ENCODE results near the gene PKN1. TPM values are rescaled to one million over a fixed set of nuclear protein-coding genes. Genes with fewer than 3 reads are reported as not detected.

PKN1 gene
- 100 to 1,000 TPM in 5 of 6 donors, 10 to 100 TPM in 1; 95.2 to 278 (median 200) TPM for total RNA-seq

- H3K4me1 ChIP-seq, result peaks cover 36 to 54% (median 48%) of the 10 kb centered on the region in 4 donors
- peaks cover 0 to 14% (median 2%) of the 10 kb centered on the region in 4 donors for H3K36me3 ChIP-seq
- peak within 1 kb of the TSS; percentile 80 to 96 (median 95) for H3K4me3 ChIP-seq
- DNase-seq (peak; percentile 58 to 95), ATAC-seq (ENCODE audit: low FRiP score in 2 of 2) (peak in 1 of 2 donors; percentile 77)
- no peaks in the 10 kb centered on the region for H3K27me3 ChIP-seq
- WGBS, 2 donors, result 0 to 3% methylated on average over 1 to 36 of the region's 85 CpGs
- peak within 1 kb of the TSS; percentile 85 to 93 (median 91) for H3K27ac ChIP-seq
- H3K9me3 ChIP-seq, result no peaks in the 10 kb centered on the region
- TF ChIP-seq POLR2AphosphoS5 (IDR thresholded peaks at IDR 0.05) (peak in 1 of 2 donors; percentile 5), EP300 (IDR thresholded peaks at IDR 0.05) (no peak), CTCF (IDR thresholded peaks at IDR 0.05) (peak in 1 of 6 experiments; percentile 35), POLR2A (IDR thresholded peaks at IDR 0.05) (no peak)
These were observed at the start of gene PKN1 for GRCh38 chr19:14432791-14433553. Gene PKN1 (plus strand): TSS chr19:14433306. CDS start chr19:14433522, 216 bp downstream.

DNA sequence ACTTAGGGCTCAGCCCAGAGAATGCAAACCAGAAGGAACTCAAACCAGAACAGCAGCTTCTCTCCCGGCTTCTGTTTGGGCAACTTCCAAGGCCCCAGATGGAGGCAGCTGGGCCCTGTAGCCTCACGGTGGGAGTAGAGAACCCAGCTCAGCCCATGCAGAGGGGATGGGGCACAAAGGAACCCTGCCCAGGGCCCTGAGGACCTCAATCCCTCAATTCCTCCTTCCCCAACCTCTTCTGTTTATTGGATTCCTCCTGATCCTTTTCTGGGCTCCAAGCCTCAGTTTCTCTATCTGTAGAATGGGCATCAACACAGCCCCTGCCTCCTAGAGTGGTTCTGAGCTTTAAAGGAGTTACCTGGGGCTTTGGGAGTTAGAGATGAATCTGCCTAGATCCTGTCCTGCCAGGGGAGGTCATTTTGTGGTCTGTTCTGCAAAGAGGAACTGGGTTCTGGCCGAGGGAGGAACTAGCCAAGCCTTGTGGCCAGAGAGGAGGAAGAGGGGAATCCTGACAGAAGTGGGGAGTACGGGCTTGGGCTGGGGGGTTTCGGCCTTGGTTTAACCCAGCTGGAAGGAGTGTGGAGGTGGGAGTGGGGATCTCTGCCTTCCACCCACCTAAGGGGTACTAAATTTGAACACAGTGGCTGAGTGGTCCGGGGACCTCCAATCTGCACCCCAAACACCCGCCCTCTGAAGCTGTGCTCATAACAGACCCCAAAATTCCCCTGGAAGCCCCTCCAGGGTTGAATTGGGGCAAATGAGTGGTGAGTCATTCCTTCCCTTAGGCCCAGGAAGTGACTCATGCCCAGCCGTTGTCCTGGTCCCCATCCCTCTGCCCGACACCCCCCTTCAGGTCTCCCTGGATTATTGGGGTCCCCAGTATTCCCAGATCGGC lies 49.2 kb upstream of the PKN1 start:
- Histone ChIP-seq H3K4me1 (peaks cover 46 to 74% (median 61%) of the 10 kb centered on the region in 4 donors), H3K9me3 (no peaks in the 10 kb centered on the region), H3K27me3 (no peaks in the 10 kb centered on the region), H3K4me3 (peak overlapping the region; percentile 1 to 86 (median 73)), H3K27ac (peak overlapping the region; percentile 92 to 95 (median 93)), H3K36me3 (peaks cover 0 to 17% (median 5%) of the 10 kb centered on the region in 4 donors)
- DNase-seq (peak in 1 of 2 donors; percentile 72), ATAC-seq (ENCODE audit: low FRiP score in 2 of 2) (peak; percentile 30 to 43)
- TF ChIP-seq CTCF (IDR thresholded peaks at IDR 0.05) (no peak), POLR2AphosphoS5 (IDR thresholded peaks at IDR 0.05) (peak in 1 of 2 donors; percentile 51)
- WGBS, 2 donors, result 15 to 30% methylated on average over 9 to 10 of the region's 10 CpGs

GRCh38 chr19:14385492-14385891 lies 47.6 kb upstream of the PKN1 start:
- no peaks in the 10 kb centered on the region for H3K27me3 ChIP-seq

DNA sequence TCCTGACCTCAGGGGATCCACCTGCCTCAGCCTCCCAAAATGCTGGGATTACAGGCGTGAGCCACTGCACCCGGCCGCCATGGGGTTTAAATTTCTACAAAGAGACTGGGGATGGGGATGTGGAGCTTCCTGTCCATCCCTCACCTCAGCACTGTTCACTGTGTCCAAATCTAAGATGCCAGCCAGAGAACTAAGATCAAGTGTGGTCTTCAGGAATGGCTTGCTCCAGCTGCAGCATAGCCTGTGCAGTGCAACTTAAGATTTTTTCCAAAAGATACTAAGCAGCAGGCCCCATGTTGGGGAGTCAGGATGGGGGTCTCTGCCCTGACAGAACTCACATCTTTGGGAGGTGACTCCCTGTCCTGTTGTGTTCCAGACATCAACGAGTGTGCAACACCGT lies 42.6 kb upstream of the PKN1 start:
- H3K4me1 ChIP-seq, result peaks cover 5 to 16% (median 11%) of the 10 kb centered on the region in 4 donors
- no peak for TF ChIP-seq POLR2AphosphoS5 (IDR thresholded peaks at IDR 0.05)
- no peak for TF ChIP-seq EP300 (IDR thresholded peaks at IDR 0.05)
- no peak for TF ChIP-seq POLR2A (IDR thresholded peaks at IDR 0.05)
- TF ChIP-seq CTCF (IDR thresholded peaks at IDR 0.05), result no peak
- H3K4me3 ChIP-seq, result no peak overlapping the region
- 93 to 94% methylated on average over 5 of the region's 5 CpGs for WGBS, 2 donors
- H3K9me3 ChIP-seq, result no peaks in the 10 kb centered on the region
- ATAC-seq (ENCODE audit: low FRiP score in 2 of 2) (no peak), DNase-seq (no peak)
- H3K27me3 ChIP-seq, result no peaks in the 10 kb centered on the region
- H3K36me3 ChIP-seq, result peaks cover 11 to 73% (median 56%) of the 10 kb centered on the region in 4 donors
- no peak overlapping the region for H3K27ac ChIP-seq

More at GRCh38 chr19:14385492-14385891, 47.6 kb upstream of the PKN1 start:
- Histone ChIP-seq H3K27ac (peak overlapping the region; percentile 24 to 94 (median 75)), H3K9me3 (no peaks in the 10 kb centered on the region), H3K4me3 (peak overlapping the region in 3 of 4 donors; percentile 66 to 86 (median 80)), H3K4me1 (peaks cover 34 to 58% (median 46%) of the 10 kb centered on the region in 4 donors), H3K36me3 (peaks cover 0 to 23% (median 10%) of the 10 kb centered on the region in 4 donors)
- TF ChIP-seq CTCF (IDR thresholded peaks at IDR 0.05), result no peak
- no peak for TF ChIP-seq EP300 (IDR thresholded peaks at IDR 0.05)
- no peak for TF ChIP-seq POLR2A (IDR thresholded peaks at IDR 0.05)
- DNase-seq, result no peak
- 35 to 58% methylated on average over 10 to 11 of the region's 11 CpGs for WGBS, 2 donors
- no peak for ATAC-seq (ENCODE audit: low FRiP score in 2 of 2)
